ENCODE data around the gene NSMCE4A. TPM values are rescaled to one million over a fixed set of nuclear protein-coding genes. Genes with fewer than 3 reads are reported as not detected.
A peak's percentile ranks its signal among the peaks of the same experiment; 100 is the strongest.
"Not testable (repeated sequence)": the region's sequence is repeated elsewhere in the genome, so short reads cannot be mapped to it uniquely, and the experiment has no call there.

Gene NSMCE4A
- polyA plus RNA-seq (2014; cell fraction: cytosol; rRNA removed) = 169 and 172 TPM in 2 replicates
- 621 and 664 TPM in 2 replicates for polyA plus RNA-seq (2014; cell fraction: nucleus; rRNA removed)

- peak; percentile 82 for DNase-seq (ENCODE audit: low spot score)
Observed at GRCh38 chr10:121974535-121975294, at the start of gene NSMCE4A. Gene NSMCE4A (minus strand): TSS chr10:121975217. CDS start chr10:121975165, 52 bp downstream.

- DNase-seq (ENCODE audit: low spot score) = not testable (repeated sequence)
Observed at GRCh38 chr10:122023257-122023656, 48.2 kb upstream of the NSMCE4A start.

GRCh38 chr10:122022276-122022675 lies 47.3 kb upstream of the NSMCE4A start:
- no peak for DNase-seq (ENCODE audit: low spot score)

- DNase-seq (ENCODE audit: low spot score) = no peak
Observed at GRCh38 chr10:122021828-122022227, 46.8 kb upstream of the NSMCE4A start.

GRCh38 chr10:122021379-122021778 lies 46.4 kb upstream of the NSMCE4A start:
- no peak for DNase-seq (ENCODE audit: low spot score)

- no peak for DNase-seq (ENCODE audit: low spot score)
Observed at GRCh38 chr10:122020226-122020625, 45.2 kb upstream of the NSMCE4A start.

GRCh38 chr10:122019414-122019975 lies 44.5 kb upstream of the NSMCE4A start:
- DNase-seq (ENCODE audit: low spot score) = no peak

- no peak for DNase-seq (ENCODE audit: low spot score)
Observed at GRCh38 chr10:122018951-122019413, 44.0 kb upstream of the NSMCE4A start.

- no peak for DNase-seq (ENCODE audit: low spot score)
Observed at GRCh38 chr10:122018491-122018890, 43.5 kb upstream of the NSMCE4A start.

- not testable (repeated sequence) for DNase-seq (ENCODE audit: low spot score)
Observed at GRCh38 chr10:122017926-122018325, 42.9 kb upstream of the NSMCE4A start.

GRCh38 chr10:122014652-122015248 lies 39.7 kb upstream of the NSMCE4A start:
- no peak for DNase-seq (ENCODE audit: low spot score)

GRCh38 chr10:122013311-122013780 lies 38.3 kb upstream of the NSMCE4A start:
- no peak for DNase-seq (ENCODE audit: low spot score)

GRCh38 chr10:122012731-122013130 lies 37.7 kb upstream of the NSMCE4A start:
- no peak for DNase-seq (ENCODE audit: low spot score)

GRCh38 chr10:122010405-122011050 lies 35.5 kb upstream of the NSMCE4A start:
- no peak for DNase-seq (ENCODE audit: low spot score)

GRCh38 chr10:122007415-122007814 lies 32.4 kb upstream of the NSMCE4A start:
- DNase-seq (ENCODE audit: low spot score) = no peak

GRCh38 chr10:122001698-122002097 lies 26.7 kb upstream of the NSMCE4A start:
- DNase-seq (ENCODE audit: low spot score) = no peak

- DNase-seq (ENCODE audit: low spot score) = no peak
Observed at GRCh38 chr10:121999301-121999700, 24.3 kb upstream of the NSMCE4A start.

GRCh38 chr10:121998462-121998861 lies 23.4 kb upstream of the NSMCE4A start:
- DNase-seq (ENCODE audit: low spot score) = no peak

- DNase-seq (ENCODE audit: low spot score) = peak; percentile 28
Observed at GRCh38 chr10:121994429-121994941, 19.5 kb upstream of the NSMCE4A start.

GRCh38 chr10:121991727-121992126 lies 16.7 kb upstream of the NSMCE4A start:
- not testable (repeated sequence) for DNase-seq (ENCODE audit: low spot score)

GRCh38 chr10:121990015-121990677 lies 15.1 kb upstream of the NSMCE4A start:
- no peak for DNase-seq (ENCODE audit: low spot score)
